ENCODE results near the gene INPP5D.
A peak's percentile ranks its signal among the peaks of the same experiment; 100 is the strongest.
"Not testable (repeated sequence)": the region's sequence is repeated elsewhere in the genome, so short reads cannot be mapped to it uniquely, and the experiment has no call there.

The INPP5D gene

GRCh38 chr2:233173115-233173514 lies 113.0 kb downstream of the INPP5D start:
- DNase-seq (ENCODE audit: low read depth, low spot score), result no peak

DNA sequence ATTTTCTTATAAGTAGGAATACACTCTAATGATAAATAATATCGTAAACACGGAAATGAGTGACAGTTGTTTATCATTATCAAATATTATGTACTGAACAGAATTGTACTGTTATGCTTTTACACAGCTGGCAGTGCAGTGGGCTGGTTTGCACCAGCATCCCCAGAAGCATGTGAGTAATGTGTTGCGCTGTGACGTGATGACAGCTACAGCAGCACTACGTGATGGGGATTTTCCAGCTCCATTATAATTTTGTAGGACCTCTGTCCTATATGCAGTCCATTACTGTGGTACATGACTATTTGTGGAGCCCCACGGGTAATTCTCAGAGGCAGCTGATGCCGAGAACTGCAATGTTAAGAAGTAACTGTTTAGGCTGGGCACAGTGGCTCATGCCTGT lies 114.0 kb downstream of the INPP5D start:
- DNase-seq (ENCODE audit: low read depth, low spot score), result no peak

GRCh38 chr2:233178994-233179847 lies 119.1 kb downstream of the INPP5D start:
- DNase-seq (ENCODE audit: low read depth, low spot score), result no peak

- no peak for DNase-seq (ENCODE audit: low read depth, low spot score)
These were observed 119.8 kb downstream of the INPP5D start for GRCh38 chr2:233179848-233180366.

DNA sequence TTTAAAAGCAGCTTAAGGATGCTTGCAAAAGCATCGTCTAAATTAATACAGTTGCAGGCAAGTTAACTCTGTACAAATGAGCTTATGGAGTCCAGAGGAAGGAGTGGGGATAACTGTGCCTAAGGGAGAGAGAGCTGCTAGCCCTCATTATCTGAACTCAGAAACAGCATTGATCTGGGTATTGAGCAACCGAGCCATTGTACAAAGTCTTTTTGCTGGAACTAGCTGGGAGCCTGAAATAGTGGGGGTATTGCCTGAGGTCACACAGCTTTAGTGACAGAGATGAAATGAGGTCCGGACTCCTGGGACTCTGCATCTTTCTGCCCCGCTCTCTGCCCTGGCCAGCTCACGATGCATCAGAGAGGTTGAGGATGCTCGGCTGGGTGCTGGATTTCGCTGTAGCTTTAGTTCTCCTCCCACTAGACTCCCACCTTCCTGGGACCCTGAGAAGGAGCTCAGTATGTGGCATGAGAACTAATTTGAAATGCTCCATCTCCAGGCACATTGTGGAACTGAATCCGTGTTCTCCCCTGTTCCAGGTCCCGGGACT lies 123.8 kb downstream of the INPP5D start:
- DNase-seq (ENCODE audit: low read depth, low spot score), result no peak

DNA sequence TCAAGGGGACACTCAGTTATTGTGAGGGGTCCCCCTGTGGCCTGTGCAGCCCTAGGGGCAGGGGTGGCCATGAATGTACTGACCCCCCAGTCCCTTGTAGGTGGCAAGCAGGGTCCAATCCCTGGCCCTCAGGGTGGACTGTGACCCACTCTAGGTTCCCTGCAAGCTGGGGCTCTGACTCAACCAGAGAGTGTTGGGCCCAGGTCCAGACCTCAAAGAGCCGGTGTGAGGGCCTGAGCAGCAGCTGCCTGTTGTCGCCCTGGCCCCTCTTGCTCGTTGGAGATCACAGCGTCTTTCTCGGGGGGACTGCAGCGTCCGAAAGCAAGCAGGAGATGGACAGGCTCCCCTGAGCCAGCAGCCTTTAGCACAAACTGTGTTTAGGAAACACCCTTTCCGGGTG lies 124.5 kb downstream of the INPP5D start:
- DNase-seq (ENCODE audit: low read depth, low spot score), result peak; percentile 56

DNA sequence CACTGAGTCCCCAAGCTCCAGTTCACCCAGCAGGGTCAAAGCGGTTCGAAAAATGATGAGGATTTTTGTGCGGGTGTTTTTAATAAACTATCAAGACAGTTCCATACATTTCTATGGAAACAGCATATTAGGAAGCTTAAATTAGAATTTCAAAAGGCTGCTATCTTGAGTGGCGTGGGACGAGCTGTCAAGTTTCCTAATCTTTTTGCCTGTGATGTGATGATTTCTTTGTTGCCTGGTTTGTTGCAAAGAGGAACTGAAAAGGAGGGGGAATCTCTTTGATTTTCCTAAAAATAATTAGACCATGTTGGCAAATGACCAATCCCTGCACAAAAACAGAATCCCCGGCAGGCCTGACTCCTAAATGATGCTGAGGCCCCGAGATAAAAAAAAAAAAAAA lies 125.2 kb downstream of the INPP5D start:
- DNase-seq (ENCODE audit: low read depth, low spot score), result no peak

GRCh38 chr2:233185963-233186362 lies 125.8 kb downstream of the INPP5D start:
- no peak for DNase-seq (ENCODE audit: low read depth, low spot score)

DNA sequence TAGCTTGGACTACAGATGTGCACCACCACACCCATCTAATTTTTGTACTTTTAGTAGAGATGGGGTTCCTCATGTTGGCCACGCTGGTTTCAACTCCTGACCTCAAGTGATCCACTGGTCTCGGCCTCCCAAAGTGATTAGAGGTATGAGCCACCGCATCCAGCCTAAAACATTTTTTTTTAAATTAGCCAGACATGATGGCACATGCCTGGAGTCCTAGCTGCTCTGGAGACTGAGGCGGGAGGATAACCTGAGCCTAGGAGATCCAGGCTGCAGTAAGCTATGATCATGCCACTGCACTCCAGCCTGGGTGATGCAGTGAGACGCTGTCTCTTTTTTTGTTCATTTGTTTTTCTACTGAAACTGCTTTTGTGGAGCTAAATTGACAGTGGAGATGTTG lies 126.7 kb downstream of the INPP5D start:
- DNase-seq (ENCODE audit: low read depth, low spot score), result no peak

- DNase-seq (ENCODE audit: low read depth, low spot score), result no peak
These were observed 128.9 kb downstream of the INPP5D start for GRCh38 chr2:233189025-233189424.

- not testable (repeated sequence) for DNase-seq (ENCODE audit: low read depth, low spot score)
These were observed 130.9 kb downstream of the INPP5D start for GRCh38 chr2:233191016-233191415.

GRCh38 chr2:233193738-233194137 lies 133.6 kb downstream of the INPP5D start:
- no peak for DNase-seq (ENCODE audit: low read depth, low spot score)

GRCh38 chr2:233195027-233195426 lies 134.9 kb downstream of the INPP5D start:
- no peak for DNase-seq (ENCODE audit: low read depth, low spot score)

DNA sequence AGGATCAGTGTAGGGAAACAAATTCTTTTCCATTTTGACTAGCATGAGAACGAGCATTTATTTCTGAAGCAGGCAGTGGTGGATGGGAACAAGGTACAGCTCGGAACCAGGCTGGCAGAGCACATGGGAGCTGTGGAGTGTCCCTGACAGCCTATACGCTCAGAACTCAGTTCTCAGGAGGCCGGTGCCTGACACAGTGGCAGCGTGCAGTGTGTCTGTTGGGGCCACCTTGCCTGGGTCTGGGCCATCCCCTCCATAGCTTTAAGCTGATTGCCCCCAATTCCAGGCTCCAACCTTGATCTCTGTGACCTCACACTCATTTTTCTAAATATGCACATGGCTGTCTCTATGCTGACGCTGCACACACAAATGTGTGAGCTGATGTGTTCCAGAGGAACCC lies 136.9 kb downstream of the INPP5D start:
- DNase-seq (ENCODE audit: low read depth, low spot score), result no peak

DNA sequence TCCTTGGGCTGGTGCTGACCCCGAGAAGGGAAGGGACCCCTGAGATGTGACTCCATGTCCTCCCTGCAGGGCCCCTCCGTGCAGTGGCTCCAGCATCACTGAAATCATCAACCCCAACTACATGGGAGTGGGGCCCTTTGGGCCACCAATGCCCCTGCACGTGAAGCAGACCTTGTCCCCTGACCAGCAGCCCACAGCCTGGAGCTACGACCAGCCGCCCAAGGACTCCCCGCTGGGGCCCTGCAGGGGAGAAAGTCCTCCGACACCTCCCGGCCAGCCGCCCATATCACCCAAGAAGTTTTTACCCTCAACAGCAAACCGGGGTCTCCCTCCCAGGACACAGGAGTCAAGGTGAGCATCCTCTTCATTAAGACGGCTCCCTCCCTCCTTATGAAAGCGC lies 137.9 kb downstream of the INPP5D start:
- DNase-seq (ENCODE audit: low read depth, low spot score), result no peak

- DNase-seq (ENCODE audit: low read depth, low spot score), result no peak
These were observed 139.7 kb downstream of the INPP5D start for GRCh38 chr2:233199870-233200269.

GRCh38 chr2:233200790-233201189 lies 140.6 kb downstream of the INPP5D start:
- not testable (repeated sequence) for DNase-seq (ENCODE audit: low read depth, low spot score)

GRCh38 chr2:233201258-233202013 lies 141.3 kb downstream of the INPP5D start:
- DNase-seq (ENCODE audit: low read depth, low spot score), result no peak

DNA sequence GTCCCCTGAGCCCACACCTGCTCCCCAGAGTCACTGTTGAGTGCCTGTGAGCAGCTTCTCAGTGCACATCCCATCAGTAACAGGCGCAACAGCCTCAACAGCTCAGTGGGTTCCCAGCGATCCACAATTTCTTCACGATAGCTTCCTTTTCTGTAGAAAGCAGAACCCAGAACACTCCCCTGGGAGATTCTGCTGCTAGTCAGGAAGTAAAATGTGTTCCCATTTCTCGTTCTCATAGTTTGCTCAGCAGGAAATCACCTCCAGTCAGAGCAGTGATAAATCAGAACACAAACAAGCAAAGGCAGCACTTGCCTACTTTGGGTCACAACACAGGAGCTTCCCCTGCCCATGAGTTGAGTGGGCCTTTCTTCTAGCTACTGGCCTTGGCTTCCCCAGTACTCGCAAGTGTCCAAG lies 142.4 kb downstream of the INPP5D start:
- no peak for DNase-seq (ENCODE audit: low read depth, low spot score)

DNA sequence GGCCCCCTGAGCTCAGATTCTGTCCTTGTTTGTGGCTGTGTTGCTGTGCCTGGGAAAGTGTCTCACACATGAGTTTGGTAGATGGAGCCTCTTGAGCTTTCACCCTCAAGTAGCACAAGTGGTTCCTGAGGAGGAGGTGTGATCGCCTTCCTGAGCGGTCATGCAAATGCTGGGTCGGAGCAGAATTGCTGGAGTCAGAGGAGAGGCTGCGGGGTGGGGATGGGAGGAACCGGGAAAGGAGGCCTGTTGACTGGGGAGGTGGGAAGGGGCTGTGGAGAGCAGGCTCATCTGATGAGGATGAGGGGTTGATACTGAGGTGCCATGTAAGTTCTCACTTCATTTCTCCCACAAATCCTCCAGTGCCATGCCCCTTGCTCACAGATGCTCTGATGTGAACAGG lies 142.9 kb downstream of the INPP5D start:
- no peak for DNase-seq (ENCODE audit: low read depth, low spot score)

DNA sequence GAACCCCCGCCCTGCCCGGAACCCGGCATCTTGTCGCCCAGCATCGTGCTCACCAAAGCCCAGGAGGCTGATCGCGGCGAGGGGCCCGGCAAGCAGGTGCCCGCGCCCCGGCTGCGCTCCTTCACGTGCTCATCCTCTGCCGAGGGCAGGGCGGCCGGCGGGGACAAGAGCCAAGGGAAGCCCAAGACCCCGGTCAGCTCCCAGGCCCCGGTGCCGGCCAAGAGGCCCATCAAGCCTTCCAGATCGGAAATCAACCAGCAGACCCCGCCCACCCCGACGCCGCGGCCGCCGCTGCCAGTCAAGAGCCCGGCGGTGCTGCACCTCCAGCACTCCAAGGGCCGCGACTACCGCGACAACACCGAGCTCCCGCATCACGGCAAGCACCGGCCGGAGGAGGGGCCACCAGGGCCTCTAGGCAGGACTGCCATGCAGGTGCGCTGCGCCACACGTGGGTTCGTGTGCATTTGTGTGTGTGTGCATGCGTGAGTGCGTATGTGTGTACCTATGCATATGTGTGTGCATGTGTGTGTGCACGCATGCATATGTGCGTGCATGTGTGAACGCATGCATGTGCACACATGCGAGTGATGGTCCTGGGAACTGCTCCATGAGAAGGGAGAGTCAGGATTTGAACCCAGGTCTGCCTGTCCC lies 144.3 kb downstream of the INPP5D start:
- no peak for DNase-seq (ENCODE audit: low read depth, low spot score)

All from astrocyte of the hippocampus (primary cell).